Esophagus muscularis mucosa (tissue), 3 donors: ENCODE results near the gene ASS1.

Experiments
- POLR2AphosphoS5 ChIP-seq, 2 donors: sonication (generic); formaldehyde crosslinking; IDR thresholded peaks; one replicate each; pipeline ENCODE4 v1.6.1; 2017; ENCODE audit warnings: antibody characterized with exemption in 2 of 2
- TF ChIP-seq, protein P1 (sequence below), 3 experiments: fragments of 200-600 bp in 2 of 3; fragments of 450-650 bp in 1 of 3; sonication (generic) in 2 of 3; IDR thresholded peaks; one replicate each; pipeline ENCODE4 v1.5.1; 2017 to 2019; ENCODE audit warnings: antibody characterized with exemption in 3 of 3, mild to moderate bottlenecking in 2 of 3, moderate library complexity in 1 of 3

DNA sequence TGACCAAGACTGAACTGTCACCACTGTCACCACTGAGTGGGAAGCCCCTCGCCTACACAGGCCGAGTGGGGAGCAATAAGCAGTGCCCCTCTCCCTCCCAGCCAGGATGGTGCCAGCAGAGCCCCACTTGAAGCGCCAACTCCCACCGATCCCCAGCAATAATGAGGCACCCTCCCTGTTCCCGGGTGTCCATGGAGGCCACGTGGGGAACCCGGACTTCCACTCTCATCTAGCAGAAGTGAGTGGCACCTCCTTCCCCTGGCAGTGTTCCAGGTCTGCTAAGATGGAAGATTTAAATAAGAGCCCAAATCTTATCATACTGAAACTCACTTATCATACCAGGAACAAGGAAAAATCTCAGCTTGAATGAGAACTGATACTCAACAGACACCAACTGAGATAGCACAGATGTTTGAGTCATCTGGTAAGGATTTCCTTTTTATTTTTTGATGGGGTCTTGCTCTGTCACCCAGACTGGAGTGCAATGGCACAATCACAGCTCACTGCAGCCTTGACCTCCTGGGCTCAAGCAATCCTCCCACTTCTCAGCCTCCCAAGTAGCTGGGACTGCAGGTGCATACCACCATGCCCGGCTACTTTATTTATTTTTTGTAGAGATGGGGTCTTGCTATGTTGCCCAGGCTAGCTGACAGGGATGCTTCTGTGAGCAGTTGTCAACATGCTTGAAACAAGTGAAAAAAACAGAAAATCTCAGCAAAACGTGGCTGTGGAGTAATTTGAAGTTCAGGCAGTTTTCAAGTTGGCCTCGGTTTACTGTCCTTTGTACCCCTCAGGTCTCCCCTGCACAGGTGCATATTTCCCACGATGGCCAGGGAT lies 29.6 kb upstream of the ASS1 start:
- TF ChIP-seq, protein P1, sequence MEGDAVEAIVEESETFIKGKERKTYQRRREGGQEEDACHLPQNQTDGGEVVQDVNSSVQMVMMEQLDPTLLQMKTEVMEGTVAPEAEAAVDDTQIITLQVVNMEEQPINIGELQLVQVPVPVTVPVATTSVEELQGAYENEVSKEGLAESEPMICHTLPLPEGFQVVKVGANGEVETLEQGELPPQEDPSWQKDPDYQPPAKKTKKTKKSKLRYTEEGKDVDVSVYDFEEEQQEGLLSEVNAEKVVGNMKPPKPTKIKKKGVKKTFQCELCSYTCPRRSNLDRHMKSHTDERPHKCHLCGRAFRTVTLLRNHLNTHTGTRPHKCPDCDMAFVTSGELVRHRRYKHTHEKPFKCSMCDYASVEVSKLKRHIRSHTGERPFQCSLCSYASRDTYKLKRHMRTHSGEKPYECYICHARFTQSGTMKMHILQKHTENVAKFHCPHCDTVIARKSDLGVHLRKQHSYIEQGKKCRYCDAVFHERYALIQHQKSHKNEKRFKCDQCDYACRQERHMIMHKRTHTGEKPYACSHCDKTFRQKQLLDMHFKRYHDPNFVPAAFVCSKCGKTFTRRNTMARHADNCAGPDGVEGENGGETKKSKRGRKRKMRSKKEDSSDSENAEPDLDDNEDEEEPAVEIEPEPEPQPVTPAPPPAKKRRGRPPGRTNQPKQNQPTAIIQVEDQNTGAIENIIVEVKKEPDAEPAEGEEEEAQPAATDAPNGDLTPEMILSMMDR (IDR thresholded peaks at IDR 0.05), result no peak
- TF ChIP-seq POLR2AphosphoS5 (IDR thresholded peaks at IDR 0.05), result no peak
